HG02642 (cell line): ENCODE results near the gene HLA-DOB.

Source experiments
- ATAC-seq: cut with Tn5 transposase; IDR thresholded peaks from one replicate; pipeline ENCODE4 v1.9.1; 2021; ENCODE audit warnings: mild to moderate bottlenecking; ENCODE audit not compliant: unreplicated experiment, poor library complexity

HLA-DOB gene

DNA sequence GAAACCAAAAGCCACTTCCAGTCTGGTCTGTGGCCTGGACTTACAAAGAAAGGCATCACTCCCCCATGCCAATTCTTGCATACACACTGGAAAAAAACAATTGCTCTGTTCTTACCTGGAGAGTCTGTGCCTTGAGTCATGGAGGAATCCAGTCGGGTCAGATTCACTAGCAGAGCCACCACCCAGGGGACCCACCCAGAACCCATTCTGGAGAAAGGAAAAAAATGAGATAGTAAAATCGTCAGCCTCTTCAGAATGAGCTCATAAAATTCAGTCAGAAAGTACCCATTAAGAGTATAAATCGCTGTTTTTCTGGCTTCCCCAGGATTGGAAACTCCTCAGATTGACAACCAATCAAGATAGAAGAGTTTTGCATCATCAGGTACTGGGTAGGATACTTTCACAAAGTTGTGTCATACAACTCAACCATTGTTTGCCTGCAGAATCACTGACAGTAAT lies at the start of gene HLA-DOB:
Gene HLA-DOB (minus strand): TSS at position 257 of the 459 bp plus-strand sequence. CDS start 51 bp downstream, at position 206.
- ATAC-seq, result no peak

DNA sequence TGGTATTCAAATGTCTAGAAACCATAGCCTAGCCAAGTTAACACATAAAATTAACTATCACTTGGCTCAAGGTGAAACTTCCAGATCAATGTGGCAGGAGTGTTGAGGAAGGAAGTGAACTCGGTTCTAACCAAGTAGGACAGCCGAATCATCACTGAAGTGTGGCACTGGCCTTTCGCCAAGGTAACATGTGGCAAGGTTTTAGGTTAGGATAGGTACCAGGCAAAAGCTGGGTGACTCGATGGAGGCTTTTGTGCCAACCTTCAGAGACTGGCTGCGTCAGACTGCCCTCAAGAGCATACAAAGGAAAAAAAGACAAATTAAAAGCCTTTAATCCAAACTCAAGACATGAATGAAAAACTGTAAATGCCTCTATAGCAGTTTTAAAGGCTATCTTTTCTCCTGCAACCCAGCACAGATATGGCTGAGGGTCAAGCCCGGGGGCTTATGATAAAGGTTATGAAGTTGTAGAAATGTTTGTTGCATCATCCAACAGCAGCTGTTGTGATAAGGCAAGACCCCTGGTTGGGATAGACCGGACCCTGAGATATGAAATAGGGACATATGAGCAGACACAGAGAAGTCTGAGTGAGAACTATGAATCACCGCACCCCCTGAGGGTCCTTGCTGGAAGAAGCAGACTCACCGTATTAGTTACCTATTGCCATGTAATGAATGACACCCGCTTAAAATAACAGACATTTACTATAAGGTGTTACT lies 49.1 kb upstream of the HLA-DOB start:
- ATAC-seq, result no peak

DNA sequence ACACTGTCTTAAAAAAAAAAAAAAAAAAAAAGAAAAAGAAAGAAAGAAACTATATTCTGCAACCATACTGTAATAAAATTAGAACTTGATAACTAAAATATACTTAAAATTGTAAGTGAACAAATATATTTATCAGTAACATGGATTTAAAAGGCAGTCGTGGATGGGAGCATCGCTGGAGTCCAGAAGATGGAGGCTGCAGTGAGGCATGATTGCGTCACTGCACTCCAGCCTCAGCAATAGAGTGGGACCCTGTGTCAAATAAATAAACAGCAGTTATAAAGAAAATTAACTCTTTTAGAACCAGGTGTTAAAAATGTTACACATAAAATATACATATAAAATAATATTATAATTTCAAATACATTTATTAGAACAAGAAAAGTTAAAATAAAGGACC lies 45.9 kb upstream of the HLA-DOB start:
- no peak for ATAC-seq

DNA sequence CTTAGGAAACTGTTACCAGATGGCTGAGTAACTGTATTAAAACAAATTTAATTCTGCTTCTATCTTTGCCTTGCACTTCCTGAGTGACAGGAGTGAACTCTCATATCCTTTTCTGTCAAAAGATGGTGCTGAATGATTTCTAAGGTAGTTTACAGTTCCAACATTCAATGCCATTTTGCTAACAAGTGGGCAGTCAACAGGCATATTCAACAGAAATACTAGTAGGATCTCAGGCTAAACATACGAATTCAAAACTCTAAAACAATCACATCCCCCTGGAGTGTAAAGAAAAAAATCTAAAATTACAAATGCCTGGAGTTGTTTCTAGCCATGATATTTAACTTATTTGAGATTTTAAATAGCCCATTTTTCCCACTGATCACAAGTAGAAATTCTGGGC lies 43.9 kb upstream of the HLA-DOB start:
- ATAC-seq, result no peak

DNA sequence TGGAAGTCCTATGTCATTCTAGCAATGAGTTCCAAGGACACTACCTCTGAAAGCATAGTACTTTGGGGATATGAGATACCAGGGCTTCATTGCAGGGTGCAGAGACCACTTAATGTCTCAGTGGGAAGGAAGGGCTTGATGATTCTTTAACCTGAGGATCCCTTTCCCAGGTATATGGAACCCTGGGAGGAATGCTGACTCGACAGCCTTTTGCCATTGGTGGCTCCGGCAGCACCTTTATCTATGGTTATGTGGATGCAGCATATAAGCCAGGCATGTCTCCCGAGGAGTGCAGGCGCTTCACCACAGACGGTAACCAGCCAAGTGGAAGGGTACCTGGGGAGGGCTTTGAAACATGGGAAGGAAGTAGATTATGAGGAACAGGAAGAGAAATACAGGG lies 41.4 kb upstream of the HLA-DOB start:
- no peak for ATAC-seq

DNA sequence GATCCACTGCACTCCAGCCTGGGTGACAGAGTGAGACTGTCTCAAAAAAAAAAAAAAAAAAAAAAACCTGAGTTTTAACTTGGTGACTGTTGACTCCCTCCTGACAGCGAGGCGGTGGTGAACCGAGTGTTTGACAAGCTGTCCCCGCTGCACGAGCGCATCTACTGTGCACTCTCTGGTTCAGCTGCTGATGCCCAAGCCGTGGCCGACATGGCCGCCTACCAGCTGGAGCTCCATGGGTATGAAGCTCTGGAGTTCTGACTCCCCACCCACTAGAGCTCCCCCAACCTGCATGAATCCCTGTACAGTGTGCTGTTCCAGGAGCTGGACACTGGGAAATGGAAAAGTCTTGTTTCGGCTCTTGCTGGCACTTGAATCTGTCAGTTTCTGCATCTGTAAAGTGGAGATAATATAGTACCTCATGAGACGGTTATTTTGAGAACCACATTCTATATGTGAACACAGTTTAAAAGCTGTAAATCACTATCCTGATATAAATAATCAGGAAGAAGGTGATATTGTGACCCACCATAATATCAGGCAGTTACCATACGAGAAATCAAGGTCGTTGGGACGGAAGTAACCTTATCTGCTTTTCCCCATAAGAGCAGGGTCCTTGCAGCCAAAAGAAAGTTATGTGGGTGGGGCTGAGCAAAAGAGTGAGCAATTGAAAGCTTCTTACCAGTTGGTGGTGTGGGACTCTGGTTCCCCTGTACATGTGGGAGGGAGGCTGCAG lies 40.5 kb upstream of the HLA-DOB start:
- ATAC-seq, result no peak

DNA sequence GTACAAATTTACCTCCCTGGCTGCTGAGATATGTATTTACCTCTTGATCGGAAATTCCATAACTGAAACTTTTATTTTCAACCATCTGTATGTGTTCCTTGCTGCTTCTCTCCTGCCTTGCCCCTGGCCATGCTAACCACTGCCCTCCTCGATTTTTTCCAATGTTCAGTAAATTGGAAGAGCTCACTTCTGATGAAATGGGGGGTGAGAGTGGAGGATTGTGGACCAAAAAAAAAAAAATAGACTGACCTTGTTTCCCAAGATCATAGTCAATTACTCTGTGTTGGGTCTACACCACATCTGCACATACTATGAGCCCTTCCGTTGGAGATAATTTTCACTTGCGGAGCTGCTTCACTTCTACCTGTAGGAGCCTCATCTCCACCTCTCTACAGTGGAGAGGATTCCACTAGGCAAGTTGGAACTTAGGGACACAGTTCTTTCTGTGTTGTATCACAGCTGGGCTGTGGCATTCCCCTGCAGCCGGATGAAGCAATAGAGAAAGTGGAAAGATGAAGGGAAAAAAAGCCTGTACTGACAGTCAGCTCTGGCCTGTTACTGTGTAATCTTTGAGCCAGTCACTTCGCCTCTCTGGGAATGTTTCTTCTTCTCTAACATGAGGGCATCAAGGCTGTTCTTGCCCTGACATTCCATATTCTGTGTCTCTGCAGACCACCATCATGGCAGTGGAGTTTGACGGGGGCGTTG lies 38.8 kb upstream of the HLA-DOB start:
- no peak for ATAC-seq

DNA sequence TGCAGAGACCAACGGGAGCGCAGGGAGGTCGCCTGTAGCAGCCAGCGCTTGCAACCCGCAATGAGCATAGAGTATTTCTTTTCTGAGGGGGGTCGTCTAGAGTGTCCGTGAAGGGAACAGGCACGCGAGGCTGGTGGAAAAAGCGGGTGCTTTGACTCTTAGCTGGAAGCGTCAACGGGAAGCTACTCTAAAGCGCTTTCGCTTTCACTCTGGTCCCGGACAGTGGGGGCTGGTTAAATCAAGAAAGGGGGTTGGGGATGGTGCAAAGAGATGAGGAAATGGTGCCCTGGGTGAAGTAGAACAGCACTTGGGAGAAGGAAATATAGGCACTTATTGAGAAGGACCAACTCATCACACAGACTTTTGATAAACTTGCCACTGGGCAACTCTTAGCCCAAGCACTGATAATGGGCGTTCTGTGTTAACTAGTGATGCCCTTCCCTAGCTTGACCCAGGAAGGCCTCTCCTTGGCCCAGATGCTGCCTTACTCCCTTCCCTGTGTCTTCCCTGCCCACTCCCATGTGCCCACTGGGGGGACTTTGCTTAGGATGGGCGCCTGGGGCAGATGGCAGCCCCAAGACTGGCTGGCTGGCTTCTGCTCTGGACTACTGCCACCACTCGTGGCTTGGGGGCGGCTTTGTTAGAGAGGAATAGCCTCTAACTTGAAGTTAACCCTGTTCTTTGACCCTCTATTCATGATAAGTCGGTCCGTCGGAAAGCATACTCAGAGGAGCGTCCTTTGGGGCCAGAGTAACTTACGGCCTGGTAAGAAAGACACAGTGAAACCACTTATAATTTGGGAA lies 37.8 kb upstream of the HLA-DOB start:
- ATAC-seq, result peak; percentile 4

DNA sequence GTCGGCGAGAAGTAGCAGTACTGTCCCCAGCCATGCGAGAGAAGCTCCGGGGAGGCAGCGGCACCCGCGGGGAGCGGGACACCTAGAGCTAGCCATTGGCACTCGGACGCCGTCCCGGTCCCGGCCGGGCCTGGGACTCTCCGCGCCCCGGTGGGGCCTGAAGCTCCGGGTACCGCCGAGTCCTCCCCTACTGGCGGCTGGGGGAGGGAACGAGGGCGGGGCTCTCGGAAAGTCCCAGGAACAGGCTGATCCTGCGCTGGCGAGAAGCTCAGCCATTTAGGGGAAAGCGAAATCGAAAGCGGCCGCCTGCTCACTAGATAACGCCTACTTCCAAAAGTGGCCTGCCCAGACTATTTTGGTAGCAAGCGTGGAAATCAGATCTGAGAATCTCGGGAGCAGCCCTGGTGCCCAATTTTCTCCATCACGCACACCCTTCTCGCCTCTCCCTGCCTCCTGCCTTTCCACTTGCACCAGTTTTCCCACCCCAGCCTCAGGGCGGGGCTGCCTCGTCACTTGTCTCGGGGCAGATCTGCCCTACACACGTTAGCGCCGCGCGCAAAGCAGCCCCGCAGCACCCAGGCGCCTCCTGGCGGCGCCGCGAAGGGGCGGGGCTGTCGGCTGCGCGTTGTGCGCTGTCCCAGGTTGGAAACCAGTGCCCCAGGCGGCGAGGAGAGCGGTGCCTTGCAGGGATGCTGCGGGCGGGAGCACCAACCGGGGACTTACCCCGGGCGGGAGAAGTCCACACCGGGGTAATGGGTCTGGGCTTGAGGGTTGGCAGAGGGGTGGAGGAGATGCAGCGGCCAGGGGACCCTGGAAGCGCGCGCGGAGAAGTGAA lies 37.0 kb upstream of the HLA-DOB start, which contains the start of the genes PSMB9 and TAP1:
Gene PSMB9 (plus strand): TSS at position 652 of the 835 bp plus-strand sequence. CDS start 38 bp downstream, at position 690.
Gene TAP1 (minus strand): TSS at position 164 of the 835 bp plus-strand sequence. CDS start 68 bp downstream, at position 96.
- peak; percentile 81 for ATAC-seq

DNA sequence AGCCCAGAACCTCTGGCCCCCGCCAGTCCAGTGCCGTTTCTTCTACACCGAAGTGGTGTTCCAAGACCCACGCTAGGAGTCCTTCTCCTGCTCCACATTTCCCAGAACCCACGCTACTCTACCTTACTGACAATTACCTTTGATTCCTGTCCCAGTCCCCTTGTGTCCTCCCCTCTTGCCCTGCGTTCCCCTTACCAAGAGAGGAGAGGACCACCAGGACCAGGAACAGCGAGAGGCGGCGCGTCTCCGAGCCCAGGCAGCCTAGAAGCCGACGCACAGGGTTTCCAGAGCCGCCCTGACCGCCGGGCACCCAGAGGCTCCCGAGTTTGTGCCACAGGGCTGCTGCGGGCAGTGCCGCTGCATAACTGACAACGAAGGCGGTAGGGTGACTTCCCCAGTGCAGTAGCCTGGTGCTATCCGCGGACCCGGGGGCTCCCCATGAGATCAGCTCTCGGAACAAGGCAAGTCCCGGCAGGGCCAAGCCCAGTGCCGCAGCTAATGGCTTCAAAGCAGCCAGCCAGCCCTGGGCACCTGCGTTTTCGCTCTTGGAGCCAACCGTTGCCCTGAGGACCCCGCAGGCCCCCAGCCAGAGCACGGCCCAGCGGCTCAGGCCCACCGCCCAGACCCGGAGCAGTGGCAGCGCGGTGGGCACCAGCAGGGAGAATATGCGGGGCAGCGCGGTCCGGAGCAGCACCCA lies 36.2 kb upstream of the HLA-DOB start:
- peak; percentile 27 for ATAC-seq

DNA sequence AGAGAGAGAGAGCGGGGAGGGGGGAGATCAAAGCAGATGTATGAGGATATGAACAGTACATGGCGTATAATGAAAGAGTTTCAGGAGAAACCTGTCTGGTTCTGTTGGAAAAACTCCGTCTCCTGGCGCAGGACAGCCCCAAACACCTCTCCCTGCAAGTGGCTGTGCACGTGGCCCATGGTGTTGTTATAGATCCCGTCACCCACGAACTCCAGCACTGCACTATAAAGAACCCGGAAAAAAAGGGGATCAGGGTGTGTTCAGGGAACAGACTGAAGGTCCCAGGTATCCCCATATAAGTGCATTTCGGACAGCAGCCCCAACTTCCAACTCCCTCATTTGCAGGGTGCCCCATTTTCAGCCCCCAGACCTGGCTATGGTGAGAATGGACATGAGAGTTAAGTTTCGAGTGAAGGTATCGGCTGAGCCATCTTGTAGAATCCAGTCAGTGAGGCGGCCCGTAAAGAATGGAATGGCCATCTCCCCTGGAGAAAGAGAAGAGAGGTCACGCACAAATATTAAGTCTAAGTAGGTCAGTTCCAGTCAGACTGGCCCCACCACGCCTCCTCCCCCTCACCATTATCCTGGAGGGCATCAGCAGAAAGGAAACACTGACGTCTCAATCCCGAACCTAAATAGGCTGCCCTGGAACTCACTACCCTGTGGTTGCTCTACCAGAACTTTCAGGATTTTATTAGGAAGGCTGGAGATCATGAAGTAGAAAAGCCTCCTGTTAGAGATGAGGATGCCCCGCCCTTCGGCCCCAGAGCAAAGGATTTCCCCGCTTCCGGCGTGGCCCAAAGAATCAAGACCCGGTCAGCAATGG lies 35.4 kb upstream of the HLA-DOB start:
- ATAC-seq, result no peak

DNA sequence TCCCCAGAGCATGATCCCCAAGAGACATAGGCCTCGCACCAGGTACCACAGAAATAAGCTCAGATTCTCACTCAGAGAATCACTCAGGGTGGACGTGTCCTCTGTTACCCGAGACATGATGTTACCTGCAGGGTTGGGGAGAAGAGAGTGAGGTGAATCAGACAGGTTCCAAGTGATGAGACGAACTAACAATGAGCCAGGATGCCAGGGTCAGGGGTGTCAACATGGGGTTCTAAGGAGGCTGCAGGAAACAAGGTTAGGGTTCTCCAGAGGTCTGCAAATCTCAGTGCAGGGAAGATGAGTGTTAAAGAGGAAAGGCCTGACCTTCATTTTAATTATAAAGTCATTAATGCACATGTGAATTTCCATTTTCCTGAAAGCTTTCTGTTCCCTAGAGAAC lies 34.2 kb upstream of the HLA-DOB start:
- ATAC-seq, result no peak

DNA sequence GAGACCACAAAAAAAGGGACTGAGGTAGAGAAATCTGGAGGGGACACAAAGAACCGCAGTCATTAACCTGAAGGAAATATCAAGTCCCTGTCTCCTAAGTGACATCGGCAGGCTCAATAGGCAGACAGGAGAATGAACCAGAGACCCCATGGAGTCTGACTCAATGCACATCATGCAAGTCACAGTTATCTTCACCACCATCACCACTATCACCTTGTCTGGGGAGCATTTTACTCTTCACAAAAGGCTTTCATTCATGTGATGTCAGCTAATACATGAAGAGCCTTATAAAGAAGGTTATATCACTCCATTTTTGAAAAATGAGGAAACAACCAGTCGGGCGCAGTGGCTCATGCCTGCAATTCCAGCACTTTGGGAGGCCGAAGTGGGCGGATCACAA lies 32.3 kb upstream of the HLA-DOB start:
- ATAC-seq, result no peak

DNA sequence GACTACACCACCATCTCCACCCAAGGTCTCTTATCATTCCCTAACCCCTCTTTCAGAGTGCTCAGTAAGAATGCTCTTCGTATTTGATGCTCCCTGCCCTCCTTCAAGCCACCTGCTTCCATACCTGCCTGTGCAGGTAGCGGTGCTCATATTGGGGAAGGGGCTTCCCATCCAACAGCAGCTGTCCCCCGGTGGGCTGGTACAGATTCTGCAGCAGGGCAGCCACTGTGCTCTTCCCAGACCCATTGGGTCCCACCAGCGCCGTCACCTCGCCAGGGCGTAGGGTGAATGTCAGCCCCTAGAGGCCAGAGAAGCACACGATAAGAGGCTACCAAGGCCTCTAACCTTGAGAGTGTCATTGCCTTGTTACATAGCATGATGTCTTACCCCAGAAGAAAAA lies 31.0 kb upstream of the HLA-DOB start:
- no peak for ATAC-seq

DNA sequence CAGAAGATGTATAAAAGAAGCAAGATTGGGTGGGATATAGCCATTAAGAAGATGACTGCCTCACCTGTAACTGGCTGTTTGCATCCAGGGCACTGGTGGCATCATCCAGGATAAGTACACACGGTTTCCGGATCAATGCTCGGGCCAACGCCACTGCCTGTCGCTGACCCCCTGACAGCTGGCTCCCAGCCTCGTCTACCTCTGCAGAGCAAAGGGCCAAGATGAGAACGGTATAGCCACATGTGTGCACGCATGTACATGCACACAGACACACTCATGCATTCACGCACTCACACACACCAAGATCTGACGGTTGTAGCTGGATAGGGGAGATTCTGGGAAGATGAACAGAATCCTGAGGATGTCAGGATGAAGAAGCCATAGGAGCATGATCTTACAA lies 30.2 kb upstream of the HLA-DOB start:
- no peak for ATAC-seq

DNA sequence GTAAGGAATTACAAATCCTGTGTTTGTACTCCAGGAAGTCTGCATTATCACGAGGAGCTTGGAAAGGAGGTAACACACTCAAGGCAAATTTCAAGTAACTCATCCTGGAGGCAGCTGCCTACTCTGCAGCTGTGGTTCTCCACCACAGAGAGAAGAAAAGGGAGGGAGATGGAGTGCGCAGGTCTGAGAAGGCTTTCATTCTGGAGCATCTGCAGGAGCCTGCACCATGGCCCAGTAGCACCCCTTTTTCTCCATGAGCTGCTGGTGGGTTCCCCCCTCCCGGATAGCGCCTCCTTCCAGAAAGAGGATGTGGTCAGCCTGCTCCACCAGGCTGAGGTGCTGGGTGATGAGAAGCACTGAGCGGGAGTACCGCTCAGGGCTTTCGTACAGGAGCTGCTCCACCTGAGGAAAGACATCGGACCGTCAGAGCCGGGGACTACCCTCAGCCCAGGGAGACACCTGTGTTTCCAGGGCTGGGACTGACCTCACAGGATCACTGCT lies 28.6 kb upstream of the HLA-DOB start:
- ATAC-seq, result no peak

DNA sequence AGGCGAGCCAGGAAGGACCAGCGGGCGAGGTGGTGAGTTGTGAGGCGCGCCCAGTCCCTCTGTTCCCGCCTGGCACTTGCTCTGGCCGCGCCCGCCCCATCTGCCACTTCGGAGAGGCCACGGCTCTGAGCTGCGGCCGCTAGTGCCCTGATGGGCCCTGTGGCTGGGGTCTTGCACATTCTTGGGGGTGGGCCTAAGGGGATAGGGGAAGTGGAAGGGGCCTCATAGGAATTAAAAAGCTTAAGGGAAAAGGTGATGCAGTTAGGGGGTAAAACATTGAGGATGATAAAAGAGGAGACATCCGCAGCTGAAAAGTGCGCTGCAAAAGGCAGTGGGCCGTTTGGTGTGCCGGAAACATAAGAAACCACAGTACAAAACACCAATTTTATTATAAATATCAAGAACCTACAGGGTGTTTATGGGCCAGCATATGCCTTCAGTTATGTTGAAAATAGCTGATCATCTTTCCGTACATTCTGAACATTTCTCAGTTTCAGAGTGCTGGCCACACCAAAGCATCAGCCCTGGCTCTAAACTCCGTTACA lies 28.1 kb upstream of the HLA-DOB start:
- ATAC-seq, result no peak
